Vein endothelial cell (primary cell): ENCODE results near the gene SLC25A5. TPM values are rescaled to one million over a fixed set of nuclear protein-coding genes. Genes with fewer than 3 reads are reported as not detected.

ENCODE experiments used
- small RNA-seq: library from RNA; depleted of rRNA; stranded (forward); fragments of <200 nt; gene quantifications from one replicate; pipeline ENCODE3, GENCODE V24; 2012
- total RNA-seq: library from RNA; depleted of rRNA; stranded (reverse); fragments of >200 nt; gene quantifications from 2 replicates; pipeline ENCODE4 v1.2.3, GENCODE V29; 2012

Gene SLC25A5
- 293 and 307 TPM in 2 replicates for total RNA-seq

DNA sequence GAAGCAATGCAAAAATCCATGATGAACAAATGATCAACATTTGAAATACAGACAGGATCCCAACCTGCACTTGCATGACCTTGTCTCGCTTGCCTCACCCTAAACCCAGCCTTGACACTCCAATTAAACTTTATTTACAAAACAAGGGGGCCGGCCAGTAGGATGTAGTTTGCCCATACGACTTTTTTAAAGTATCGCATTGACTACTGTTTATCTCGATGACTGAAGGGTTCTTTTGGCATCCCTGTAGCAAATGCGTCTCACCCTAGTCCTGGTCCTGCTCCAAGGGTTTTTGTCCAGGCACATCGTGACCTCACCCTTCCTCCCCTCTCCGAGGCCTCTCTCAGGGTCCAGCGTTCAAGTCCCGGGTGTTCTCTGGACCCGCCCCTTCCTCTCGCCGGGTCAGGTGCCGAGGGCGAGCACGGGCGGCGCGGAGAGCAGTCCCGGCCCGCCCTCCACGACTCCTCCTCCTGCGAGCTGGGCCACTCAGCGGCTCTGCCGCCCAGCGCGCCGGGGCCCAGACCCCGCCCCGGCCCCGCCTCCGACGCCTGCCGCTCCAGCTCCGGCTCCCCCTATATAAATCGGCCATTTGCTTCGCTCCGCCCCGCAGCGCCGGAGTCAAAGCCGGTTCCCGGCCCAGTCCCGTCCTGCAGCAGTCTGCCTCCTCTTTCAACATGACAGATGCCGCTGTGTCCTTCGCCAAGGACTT is at the start of gene SLC25A5:
Gene SLC25A5, plus strand, starts transcription at position 603 of the 709 bp plus-strand sequence. Its CDS starts 72 bp downstream, at position 675.

Small RNAs within 50 kb of the gene (small RNA-seq; reads per million reads assigned to genes)
- 6.0 reads per million, percentile 94 among the genes with 10 or more reads in this experiment for gene RNU1-67P
- gene RNY3P16 = not detected

Other genes starting within 250 kb of the SLC25A5 start
- gene PGRMC1, start 232.2 kb upstream of the SLC25A5 start, total RNA-seq = 93.4 and 93.8 TPM in 2 replicates
- gene SLC25A43, start 69.1 kb upstream of the SLC25A5 start, total RNA-seq = 16.0 and 20.5 TPM in 2 replicates
- gene STEEP1, start 97.0 kb downstream of the SLC25A5 start, total RNA-seq = 23.8 and 28.5 TPM in 2 replicates
- 27.4 and 39.6 TPM in 2 replicates for gene UBE2A, start 106.1 kb downstream of the SLC25A5 start, total RNA-seq
- gene NKRF, start 138.0 kb downstream of the SLC25A5 start, total RNA-seq = 8.2 and 8.9 TPM in 2 replicates
- gene SEPTIN6, start 224.7 kb downstream of the SLC25A5 start, total RNA-seq = 22.2 and 22.3 TPM in 2 replicates